ENCODE measurements around the gene WDR35.

DNA sequence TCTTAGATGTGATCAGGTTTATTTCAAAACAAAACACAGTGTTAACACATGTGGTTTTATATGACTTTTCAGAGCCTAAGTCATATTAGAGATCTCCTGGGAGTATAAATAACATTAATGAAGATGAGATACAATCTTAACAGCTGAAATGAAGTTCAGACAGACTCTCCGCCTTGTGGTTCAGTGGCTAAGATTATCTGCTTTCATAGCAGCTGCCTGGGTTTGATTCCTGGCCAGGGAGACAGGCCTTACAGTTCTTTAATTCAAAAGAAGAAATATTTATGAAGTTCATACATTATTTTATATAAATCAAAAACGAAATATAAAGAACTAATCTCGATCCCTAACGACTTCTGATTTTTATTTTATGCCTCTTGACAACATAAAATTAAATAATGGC, 52.9 kb downstream of the WDR35 start:
- TF ChIP-seq, protein P1, sequence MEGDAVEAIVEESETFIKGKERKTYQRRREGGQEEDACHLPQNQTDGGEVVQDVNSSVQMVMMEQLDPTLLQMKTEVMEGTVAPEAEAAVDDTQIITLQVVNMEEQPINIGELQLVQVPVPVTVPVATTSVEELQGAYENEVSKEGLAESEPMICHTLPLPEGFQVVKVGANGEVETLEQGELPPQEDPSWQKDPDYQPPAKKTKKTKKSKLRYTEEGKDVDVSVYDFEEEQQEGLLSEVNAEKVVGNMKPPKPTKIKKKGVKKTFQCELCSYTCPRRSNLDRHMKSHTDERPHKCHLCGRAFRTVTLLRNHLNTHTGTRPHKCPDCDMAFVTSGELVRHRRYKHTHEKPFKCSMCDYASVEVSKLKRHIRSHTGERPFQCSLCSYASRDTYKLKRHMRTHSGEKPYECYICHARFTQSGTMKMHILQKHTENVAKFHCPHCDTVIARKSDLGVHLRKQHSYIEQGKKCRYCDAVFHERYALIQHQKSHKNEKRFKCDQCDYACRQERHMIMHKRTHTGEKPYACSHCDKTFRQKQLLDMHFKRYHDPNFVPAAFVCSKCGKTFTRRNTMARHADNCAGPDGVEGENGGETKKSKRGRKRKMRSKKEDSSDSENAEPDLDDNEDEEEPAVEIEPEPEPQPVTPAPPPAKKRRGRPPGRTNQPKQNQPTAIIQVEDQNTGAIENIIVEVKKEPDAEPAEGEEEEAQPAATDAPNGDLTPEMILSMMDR (conservative IDR thresholded peaks at IDR 0.05 in 1 of 2, IDR thresholded peaks at IDR 0.05 in 1 of 2; ENCODE audit: extremely low read depth in 1 of 2, insufficient read depth in 1 of 2, low read depth in 1 of 2, low read length in 2 of 2), result no peak
- no peak for TF ChIP-seq EZH2 (IDR thresholded peaks at IDR 0.05; ENCODE audit: borderline replicate concordance, low read length)
